Activated T-helper 1 cell treated with Interleukin-2 at 50 U/mL for 16 hours (primary cell): ENCODE data around the gene MAST4.

Experiments used
- DNase-seq: peaks from one replicate; pipeline ENCODE4 v3.0.0-alpha.2; 2020; ENCODE audit warnings: low read depth

MAST4 gene

GRCh38 chr5:66909364-66909763 is 313.2 kb downstream of the MAST4 start:
- DNase-seq, result no peak

- DNase-seq, result no peak
Measured at GRCh38 chr5:66912787-66913186, 316.6 kb downstream of the MAST4 start.

- no peak for DNase-seq
Measured at GRCh38 chr5:66915531-66915930, 319.3 kb downstream of the MAST4 start.

GRCh38 chr5:66922881-66923280 is 326.7 kb downstream of the MAST4 start:
- DNase-seq, result no peak

GRCh38 chr5:66923457-66923856 is 327.3 kb downstream of the MAST4 start:
- DNase-seq, result no peak

GRCh38 chr5:66923922-66924321 is 327.7 kb downstream of the MAST4 start:
- no peak for DNase-seq

GRCh38 chr5:66927140-66927539 is 330.9 kb downstream of the MAST4 start:
- no peak for DNase-seq

- DNase-seq, result no peak
Measured at GRCh38 chr5:66929281-66929680, 333.1 kb downstream of the MAST4 start.

- no peak for DNase-seq
Measured at GRCh38 chr5:66929995-66930394, 333.8 kb downstream of the MAST4 start.

- DNase-seq, result no peak
Measured at GRCh38 chr5:66931651-66932050, 335.5 kb downstream of the MAST4 start.

- no peak for DNase-seq
Measured at GRCh38 chr5:66932457-66932856, 336.3 kb downstream of the MAST4 start.

- no peak for DNase-seq
Measured at GRCh38 chr5:66933066-66933465, 336.9 kb downstream of the MAST4 start.

- no peak for DNase-seq
Measured at GRCh38 chr5:66939094-66939493, 342.9 kb downstream of the MAST4 start.

- no peak for DNase-seq
Measured at GRCh38 chr5:66945389-66946349, 349.5 kb downstream of the MAST4 start.

GRCh38 chr5:66947458-66947857 is 351.3 kb downstream of the MAST4 start:
- DNase-seq, result no peak

- no peak for DNase-seq
Measured at GRCh38 chr5:66949066-66949465, 352.9 kb downstream of the MAST4 start.

- no peak for DNase-seq
Measured at GRCh38 chr5:66952153-66952552, 356.0 kb downstream of the MAST4 start.

- no peak for DNase-seq
Measured at GRCh38 chr5:66956439-66956838, 360.2 kb downstream of the MAST4 start.

- no peak for DNase-seq
Measured at GRCh38 chr5:66958201-66958979, 362.2 kb downstream of the MAST4 start.

- DNase-seq, result no peak
Measured at GRCh38 chr5:66958980-66959641, 362.9 kb downstream of the MAST4 start.

- no peak for DNase-seq
Measured at GRCh38 chr5:66959653-66960052, 363.5 kb downstream of the MAST4 start.

- DNase-seq, result no peak
Measured at GRCh38 chr5:66960369-66961137, 364.4 kb downstream of the MAST4 start.
